GM23338 (cell line): Measurements from ENCODE around the gene IL21R. TPM values are rescaled to one million over a fixed set of nuclear protein-coding genes. Genes with fewer than 3 reads are reported as not detected.

ENCODE experiments used
- ATAC-seq: fragments of 200-7000 bp; cut with Tn5 transposase; 3 replicates; pipeline ENCODE4 v1.9.1; 2020
- DNase-seq: peaks from one replicate; pipeline ENCODE4 v3.0.0-alpha.2; 2015; ENCODE audit warnings: low spot score
- H2AFZ ChIP-seq: fragments of 200-600 bp; sonication (generic); 2 replicates; pipeline ENCODE4 v1.8.0; 2016; ENCODE audit warnings: antibody characterized with exemption, mild to moderate bottlenecking, moderate library complexity
- H3F3A ChIP-seq: fragments of 200-600 bp; sonication (generic); replicated peaks from 2 replicates; pipeline ENCODE4 v1.8.0; 2017; ENCODE audit warnings: antibody characterized with exemption, mixed run types, low read depth
- H3K27ac ChIP-seq: fragments of 200-600 bp; sonication (generic); 2 replicates; pipeline ENCODE4 v1.6.1; 2016; ENCODE audit warnings: low read depth
- H3K27me3 ChIP-seq: fragments of 200-600 bp; sonication (generic); 2 replicates; pipeline ENCODE4 v1.8.0; 2016; ENCODE audit warnings: mild to moderate bottlenecking, mixed run types, moderate library complexity; ENCODE audit not compliant: insufficient read depth
- H3K36me3 ChIP-seq: fragments of 200-600 bp; sonication (generic); 2 replicates; pipeline ENCODE4 v1.8.0; 2016; ENCODE audit warnings: mild to moderate bottlenecking; ENCODE audit not compliant: insufficient read depth
- H3K4me1 ChIP-seq: fragments of 200-600 bp; sonication (generic); 2 replicates; pipeline ENCODE4 v1.8.0; 2016; ENCODE audit warnings: mild to moderate bottlenecking, moderate library complexity; ENCODE audit not compliant: insufficient read depth
- H3K4me2 ChIP-seq: fragments of 200-600 bp; sonication (generic); 2 replicates; pipeline ENCODE4 v1.7.1; 2017; ENCODE audit warnings: mixed run types
- H3K4me3 ChIP-seq: fragments of 200-600 bp; sonication (generic); 2 replicates; pipeline ENCODE4 v1.6.1; 2016; ENCODE audit warnings: mixed run types
- H3K79me2 ChIP-seq: fragments of 200-600 bp; sonication (generic); replicated peaks from 2 replicates; pipeline ENCODE4 v1.8.0; 2017; ENCODE audit warnings: mild to moderate bottlenecking; ENCODE audit not compliant: insufficient read depth
- H3K9me2 ChIP-seq: fragments of 200-600 bp; sonication (generic); 2 replicates; pipeline ENCODE4 v1.8.0; 2017; ENCODE audit not compliant: insufficient read depth
- H4K20me1 ChIP-seq: fragments of 200-600 bp; sonication (generic); replicated peaks from 2 replicates; pipeline ENCODE4 v1.8.0; 2017; ENCODE audit warnings: mild to moderate bottlenecking; ENCODE audit not compliant: insufficient read depth
- H3K27ac Mint-ChIP-seq: 2 replicates; pipeline ENCODE4 v1.8.0; 2020; ENCODE audit warnings: inconsistent platforms, mild to moderate bottlenecking, moderate library complexity, mixed read lengths
- H3K27me3 Mint-ChIP-seq: 3 replicates; pipeline ENCODE4 v1.8.0; 2022; ENCODE audit warnings: low read depth, mild to moderate bottlenecking, moderate library complexity, mixed read lengths, inconsistent platforms; ENCODE audit not compliant: insufficient read depth, poor library complexity
- H3K36me3 Mint-ChIP-seq: 3 replicates; pipeline ENCODE4 v1.8.0; 2021; ENCODE audit warnings: low read depth, mild to moderate bottlenecking, inconsistent platforms, moderate library complexity, mixed read lengths
- H3K4me1 Mint-ChIP-seq: 3 replicates; pipeline ENCODE4 v1.8.0; 2020; ENCODE audit warnings: mild to moderate bottlenecking, inconsistent platforms, mixed read lengths
- H3K4me3 Mint-ChIP-seq: 3 replicates; pipeline ENCODE4 v1.8.0; 2021; ENCODE audit warnings: moderate library complexity, mild to moderate bottlenecking, inconsistent platforms, mixed read lengths
- H3K9me3 Mint-ChIP-seq: 3 replicates; pipeline ENCODE4 v1.8.0; 2020; ENCODE audit warnings: moderate library complexity, mild to moderate bottlenecking, inconsistent platforms, mixed read lengths
- CREB1 ChIP-seq: fragments of 250-450 bp; sonication (Bioruptor Pico); IDR thresholded peaks from 2 replicates; pipeline ENCODE4 v1.5.0; 2020; ENCODE audit warnings: low read depth, mild to moderate bottlenecking, moderate library complexity
- CTCF ChIP-seq, 2 experiments: fragments of 200-600 bp in 1 of 2; sonication (generic) in 1 of 2; conservative IDR thresholded peaks; 2 replicates each; pipeline versions ENCODE4 v1.5.1 to v1.6.1; 2016 to 2017; ENCODE audit warnings: antibody characterized with exemption in 2 of 2, low read depth in 2 of 2, mild to moderate bottlenecking in 2 of 2, moderate library complexity in 1 of 2
- ETS1 ChIP-seq: IDR thresholded peaks from 2 replicates; pipeline ENCODE4 v1.6.1; 2016; ENCODE audit warnings: antibody characterized with exemption
- EZH2 ChIP-seq: fragments of 200-600 bp; sonication (generic); IDR thresholded peaks from one replicate; pipeline ENCODE4 v1.8.0; 2017; ENCODE audit warnings: antibody characterized with exemption, mild to moderate bottlenecking, low read depth; ENCODE audit not compliant: unreplicated experiment
- EZH2phosphoT487 ChIP-seq: fragments of 200-600 bp; sonication (generic); IDR thresholded peaks from one replicate; pipeline ENCODE4 v1.8.1; 2018; ENCODE audit warnings: antibody characterized with exemption; ENCODE audit not compliant: unreplicated experiment
- JUNB ChIP-seq: IDR thresholded peaks from one replicate; pipeline ENCODE4 v1.6.1; 2016; ENCODE audit warnings: antibody characterized with exemption; ENCODE audit not compliant: unreplicated experiment
- NANOG ChIP-seq: IDR thresholded peaks from 2 replicates; pipeline ENCODE4 v1.6.1; 2016; ENCODE audit warnings: antibody characterized with exemption, borderline replicate concordance
- POLR2AphosphoS5 ChIP-seq: IDR thresholded peaks from 2 replicates; pipeline ENCODE4 v1.6.1; 2016; ENCODE audit warnings: antibody characterized with exemption, low read depth
- REST ChIP-seq: IDR thresholded peaks from one replicate; pipeline ENCODE4 v1.6.1; 2018; ENCODE audit warnings: antibody characterized with exemption; ENCODE audit not compliant: unreplicated experiment
- STAT1 ChIP-seq: IDR thresholded peaks from one replicate; pipeline ENCODE4 v1.6.1; 2016; ENCODE audit warnings: antibody characterized with exemption; ENCODE audit not compliant: unreplicated experiment
- ZNF114 ChIP-seq: fragments of 250-450 bp; sonication (Bioruptor Pico); IDR thresholded peaks from 2 replicates; pipeline ENCODE4 v1.5.0; 2020; ENCODE audit warnings: mild to moderate bottlenecking, moderate library complexity
- ZNF331 ChIP-seq: fragments of 250-450 bp; sonication (Bioruptor Pico); IDR thresholded peaks from 2 replicates; pipeline ENCODE4 v1.5.0; 2020; ENCODE audit warnings: low read depth, mild to moderate bottlenecking, moderate library complexity
- ZNF462 ChIP-seq: fragments of 250-450 bp; sonication (Bioruptor Pico); IDR thresholded peaks from 2 replicates; pipeline ENCODE4 v1.5.0; 2020; ENCODE audit warnings: mild to moderate bottlenecking, moderate library complexity
- polyA plus RNA-seq: library from polyadenylated mRNA; unstranded; fragments of >200 nt; fragmentation: Nextera tagmentation; extraction: Ambion mirVana; gene quantifications from 2 replicates; pipeline ENCODE4 v1.2.1, GENCODE V29; 2016
- total RNA-seq: library from RNA; depleted of rRNA; stranded (reverse); fragments of >200 nt; shearing (Covaris generic); gene quantifications from 2 replicates; pipeline ENCODE4 v1.2.3, GENCODE V29; 2014

Gene IL21R
- total and polyA plus RNA-seq, 2 experiments from 2014 or later, result 0.42 to 2.6 TPM

- Mint-ChIP-seq H3K36me3 (no peaks in the 10 kb centered on the region), H3K27ac (no peak overlapping the region), H3K27me3 (peaks cover 13% of the 10 kb centered on the region), H3K4me1 (no peaks in the 10 kb centered on the region), H3K4me3 (no peak overlapping the region), H3K9me3 (peaks cover 14% of the 10 kb centered on the region)
- H4K20me1 ChIP-seq, result no peaks in the 10 kb centered on the region
- H3K27me3 ChIP-seq, result no peaks in the 10 kb centered on the region
- no peak overlapping the region for H3K27ac ChIP-seq
- TF ChIP-seq REST, result no peak
- TF ChIP-seq ETS1, result no peak
- TF ChIP-seq STAT1, result no peak
- TF ChIP-seq JUNB, result no peak
- TF ChIP-seq ZNF331 (CRISPR knock-in tag), result no peak
- no peak for TF ChIP-seq EZH2
- TF ChIP-seq ZNF114, result no peak
- no peak for TF ChIP-seq CTCF (conservative IDR thresholded peaks at IDR 0.05; ENCODE audit: low read depth in 2 of 2)
- no peak for TF ChIP-seq NANOG
- no peak for TF ChIP-seq EZH2phosphoT487
- no peak for TF ChIP-seq CREB1
- TF ChIP-seq ZNF462, result no peak
- TF ChIP-seq POLR2AphosphoS5, result no peak
- ATAC-seq (no peak), DNase-seq (no peak)
- no peak overlapping the region for H3K4me3 ChIP-seq
- no peaks in the 10 kb centered on the region for H3F3A ChIP-seq
- no peaks in the 10 kb centered on the region for H3K9me2 ChIP-seq
- no peaks in the 10 kb centered on the region for H3K4me1 ChIP-seq
- no peaks in the 10 kb centered on the region for H3K79me2 ChIP-seq
- no peak overlapping the region for H2AFZ ChIP-seq
- no peak overlapping the region for H3K4me2 ChIP-seq
- no peaks in the 10 kb centered on the region for H3K36me3 ChIP-seq
Measured at GRCh38 chr16:27429330-27429871, 27.4 kb downstream of the IL21R start.
